RWPE2 (cell line): ENCODE results near the gene THSD7A.

Experiments used
- ATAC-seq: fragments of 200-7000 bp; cut with Tn5 transposase; 3 replicates; pipeline ENCODE4 v1.9.1; 2021; ENCODE audit warnings: low read depth
- DNase-seq: peaks from one replicate; pipeline ENCODE4 v3.0.0-alpha.2; 2020; ENCODE audit warnings: low spot score
- H3K27ac ChIP-seq: fragments of 450-650 bp; 2 replicates; pipeline ENCODE4 v1.5.1; 2017; ENCODE audit warnings: mild to moderate bottlenecking; ENCODE audit not compliant: poor library complexity, severe bottlenecking
- H3K27me3 ChIP-seq: fragments of 250-450 bp; sonication (Bioruptor Pico); 2 replicates; pipeline ENCODE4 v1.5.1; 2021; ENCODE audit warnings: mild to moderate bottlenecking, moderate library complexity; ENCODE audit not compliant: insufficient read depth, poor library complexity, severe bottlenecking
- H3K36me3 ChIP-seq: fragments of 250-450 bp; sonication (Bioruptor Pico); 2 replicates; pipeline ENCODE4 v1.5.1; 2020; ENCODE audit warnings: low read depth, mild to moderate bottlenecking, moderate library complexity
- H3K4me1 ChIP-seq: fragments of 250-450 bp; sonication (Bioruptor Pico); 2 replicates; pipeline ENCODE4 v1.5.1; 2021; ENCODE audit warnings: mild to moderate bottlenecking, moderate library complexity; ENCODE audit not compliant: insufficient read depth, poor library complexity, severe bottlenecking
- H3K4me3 ChIP-seq: fragments of 250-450 bp; sonication (Bioruptor Pico); 2 replicates; pipeline ENCODE4 v1.5.1; 2021; ENCODE audit warnings: mild to moderate bottlenecking, moderate library complexity; ENCODE audit not compliant: severe bottlenecking
- H3K9me3 ChIP-seq: fragments of 250-450 bp; sonication (Bioruptor Pico); 2 replicates; pipeline ENCODE4 v1.5.1; 2021; ENCODE audit warnings: mild to moderate bottlenecking, moderate library complexity; ENCODE audit not compliant: severe bottlenecking
- CTCF ChIP-seq: fragments of 450-650 bp; IDR thresholded peaks from one replicate; pipeline ENCODE4 v1.5.1; 2017; ENCODE audit warnings: mild to moderate bottlenecking, moderate library complexity; ENCODE audit not compliant: poor library complexity, severe bottlenecking

THSD7A gene

GRCh38 chr7:11343136-11343535, 488.9 kb downstream of the THSD7A start:
- ATAC-seq (no peak), DNase-seq (no peak)
- H3K27ac ChIP-seq: no peak overlapping the region
- H3K36me3 ChIP-seq: no peaks in the 10 kb centered on the region
- H3K4me1 ChIP-seq: no peaks in the 10 kb centered on the region
- peaks cover 3% of the 10 kb centered on the region for H3K27me3 ChIP-seq
- no peak for TF ChIP-seq CTCF
- H3K9me3 ChIP-seq: no peaks in the 10 kb centered on the region
- no peak overlapping the region for H3K4me3 ChIP-seq

- peaks cover 3% of the 10 kb centered on the region for H3K27me3 ChIP-seq
- DNase-seq: no peak
Measured at GRCh38 chr7:11341285-11341944, 490.6 kb downstream of the THSD7A start.

GRCh38 chr7:11336432-11336831, 495.6 kb downstream of the THSD7A start:
- Histone ChIP-seq H3K27me3 (no peaks in the 10 kb centered on the region), H3K9me3 (no peaks in the 10 kb centered on the region), H3K4me1 (no peaks in the 10 kb centered on the region), H3K4me3 (no peak overlapping the region), H3K36me3 (no peaks in the 10 kb centered on the region), H3K27ac (no peak overlapping the region)
- ATAC-seq: no peak
- TF ChIP-seq CTCF: no peak
- DNase-seq: no peak

More at GRCh38 chr7:11341285-11341944, 490.6 kb downstream of the THSD7A start:
- H3K27ac ChIP-seq: no peak overlapping the region
- H3K4me3 ChIP-seq: no peak overlapping the region
- TF ChIP-seq CTCF: peak; percentile 41
- no peaks in the 10 kb centered on the region for H3K36me3 ChIP-seq
- H3K9me3 ChIP-seq: no peaks in the 10 kb centered on the region
- 0 out of 3 replicates have a peak, but pooled peaks have one; percentile 46 for ATAC-seq
- no peaks in the 10 kb centered on the region for H3K4me1 ChIP-seq

GRCh38 chr7:11335947-11336346, 496.1 kb downstream of the THSD7A start:
- H3K27me3 ChIP-seq: no peaks in the 10 kb centered on the region

More at GRCh38 chr7:11335947-11336346, 496.1 kb downstream of the THSD7A start:
- DNase-seq (no peak), ATAC-seq (no peak)
- no peaks in the 10 kb centered on the region for H3K4me1 ChIP-seq
- no peak overlapping the region for H3K27ac ChIP-seq
- H3K4me3 ChIP-seq: no peak overlapping the region
- H3K36me3 ChIP-seq: no peaks in the 10 kb centered on the region
- no peak for TF ChIP-seq CTCF
- H3K9me3 ChIP-seq: no peaks in the 10 kb centered on the region
